Measurements from ENCODE around the gene OR51Q1.

The OR51Q1 gene

DNA sequence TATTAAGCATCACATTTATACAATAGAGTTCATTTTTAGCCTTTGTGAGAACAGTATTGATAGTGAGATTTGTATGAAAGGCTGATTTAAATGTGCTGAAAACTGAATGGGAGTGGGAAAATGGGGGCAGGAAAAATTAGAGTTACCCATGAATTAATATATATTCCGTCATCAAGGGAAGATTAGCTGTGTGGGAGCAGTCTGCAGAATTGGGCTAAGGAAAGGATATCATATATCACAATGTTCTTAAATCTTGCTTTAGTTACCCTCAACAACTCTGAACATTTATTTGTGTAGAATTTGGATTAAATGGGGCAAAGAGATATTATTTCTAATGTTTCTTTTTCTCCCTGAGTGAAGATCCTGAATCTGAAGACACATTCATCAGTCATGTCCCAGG, at the start of gene OR51Q1:
OR51Q1 (plus strand) TSS at position 301 of the 400 bp plus-strand sequence; CDS start at position 391, 90 bp downstream.
- no peak for DNase-seq (ENCODE audit: low read depth in 3 of 3)

- peak in 1 of 3 experiments; percentile 19 for DNase-seq (ENCODE audit: low read depth in 3 of 3)
Measured at GRCh38 chr11:5380740-5381342, 41.1 kb upstream of the OR51Q1 start.

DNA sequence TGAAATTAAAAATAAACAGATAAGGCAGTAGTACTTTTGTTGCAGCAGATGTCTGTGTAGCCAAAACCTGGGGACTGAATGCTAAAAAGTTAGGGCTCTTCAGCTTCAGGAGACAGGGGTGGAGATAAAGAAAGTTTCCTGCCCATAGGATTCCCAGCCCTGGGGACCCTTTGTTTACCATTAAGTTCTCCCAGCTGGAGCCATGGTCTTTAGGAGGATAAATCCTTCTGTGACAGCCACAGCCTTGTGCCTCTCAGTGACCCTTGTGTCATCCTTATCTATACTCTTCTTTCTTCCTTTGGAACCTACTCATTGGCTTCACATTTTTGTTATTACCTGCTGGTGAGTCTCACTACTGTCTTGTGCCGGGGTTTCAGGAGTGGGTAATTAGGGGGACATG, 38.3 kb upstream of the OR51Q1 start, which contains the start of gene OR51M1:
OR51M1 (plus strand) TSS at position 237 of the 400 bp plus-strand sequence. CDS start 5,587 bp downstream, outside the sequence.
- no peak for DNase-seq (ENCODE audit: low read depth in 3 of 3)

- DNase-seq (ENCODE audit: low read depth in 3 of 3), result no peak
Measured at GRCh38 chr11:5384335-5384734, 37.6 kb upstream of the OR51Q1 start.

DNA sequence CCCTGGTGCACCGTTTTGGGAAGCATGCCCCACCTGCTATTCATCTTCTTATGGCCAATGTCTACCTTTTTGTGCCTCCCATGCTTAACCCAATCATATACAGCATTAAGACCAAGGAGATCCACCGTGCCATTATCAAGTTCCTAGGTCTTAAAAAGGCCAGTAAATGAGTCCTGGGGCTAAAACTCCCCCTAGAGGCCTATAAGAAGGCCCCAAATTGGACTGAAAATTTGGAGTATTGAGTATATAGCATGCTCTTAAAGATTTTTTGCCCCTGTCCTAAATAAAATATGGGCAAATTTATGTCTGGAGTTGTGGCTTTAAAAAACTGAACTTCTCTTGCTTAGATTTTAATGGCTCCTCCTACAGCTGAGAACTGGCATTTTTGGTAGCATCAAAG, 31.7 kb upstream of the OR51Q1 start:
- no peak for DNase-seq (ENCODE audit: low read depth in 3 of 3)

DNA sequence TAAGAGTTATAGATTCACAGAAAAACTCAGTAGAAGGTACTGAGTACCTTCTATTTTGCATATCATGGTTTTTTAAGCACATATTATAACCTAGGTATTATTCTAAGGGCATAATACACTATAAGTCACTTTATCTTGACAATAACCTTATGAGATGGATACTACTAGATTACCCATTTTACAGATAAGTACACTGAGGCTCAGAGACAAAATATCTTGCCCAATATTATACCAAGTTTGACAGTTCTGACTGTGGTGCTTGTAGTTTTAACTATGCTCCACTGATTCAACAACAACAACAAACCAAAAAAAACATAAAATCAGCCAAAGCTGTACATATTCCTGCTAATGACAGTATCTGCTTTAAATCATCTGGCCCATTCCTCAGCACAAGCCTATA, 27.8 kb upstream of the OR51Q1 start:
- DNase-seq (ENCODE audit: low read depth in 3 of 3), result no peak

DNA sequence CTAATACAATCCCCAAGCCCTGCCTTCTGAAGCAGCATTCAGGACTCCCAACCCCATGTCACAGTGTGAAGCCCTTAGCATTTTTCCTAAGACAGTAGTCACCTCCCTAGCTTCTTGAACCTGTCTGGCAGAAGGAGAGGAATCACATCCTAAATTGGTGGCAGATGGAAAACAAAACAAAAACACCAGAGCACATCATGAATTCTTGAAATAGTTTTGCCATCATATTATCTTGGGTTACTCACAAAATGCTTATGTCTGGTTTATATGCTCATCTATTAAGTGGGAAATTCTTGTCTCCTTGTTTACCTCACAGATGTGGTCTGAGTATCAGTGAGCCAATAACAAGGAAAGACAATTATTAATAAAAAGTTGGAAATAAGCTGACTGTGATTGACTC, 23.0 kb upstream of the OR51Q1 start:
- DNase-seq (ENCODE audit: low read depth in 3 of 3), result no peak

DNA sequence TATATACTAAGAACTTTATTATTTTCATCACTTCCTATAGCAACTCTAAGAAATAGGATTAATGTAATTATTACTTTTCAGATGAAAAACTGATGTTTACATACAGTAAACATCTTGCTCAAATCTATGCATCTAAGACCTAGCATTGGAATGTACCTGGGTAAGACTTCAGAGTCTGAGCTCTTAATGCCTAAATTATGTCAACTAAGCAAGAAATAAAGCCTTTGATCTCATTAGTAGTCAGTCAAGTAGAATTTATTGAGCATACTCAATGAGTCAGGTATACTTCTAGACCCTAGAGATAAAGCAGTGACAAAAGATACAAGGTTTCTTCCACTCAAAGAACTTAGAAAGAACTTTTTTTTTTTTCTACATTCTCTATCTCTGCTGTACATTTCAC, 16.7 kb upstream of the OR51Q1 start:
- DNase-seq (ENCODE audit: low read depth in 3 of 3), result no peak

GRCh38 chr11:5420993-5421392, 918 bp upstream of the OR51Q1 start:
- DNase-seq (ENCODE audit: low read depth in 3 of 3), result no peak

DNA sequence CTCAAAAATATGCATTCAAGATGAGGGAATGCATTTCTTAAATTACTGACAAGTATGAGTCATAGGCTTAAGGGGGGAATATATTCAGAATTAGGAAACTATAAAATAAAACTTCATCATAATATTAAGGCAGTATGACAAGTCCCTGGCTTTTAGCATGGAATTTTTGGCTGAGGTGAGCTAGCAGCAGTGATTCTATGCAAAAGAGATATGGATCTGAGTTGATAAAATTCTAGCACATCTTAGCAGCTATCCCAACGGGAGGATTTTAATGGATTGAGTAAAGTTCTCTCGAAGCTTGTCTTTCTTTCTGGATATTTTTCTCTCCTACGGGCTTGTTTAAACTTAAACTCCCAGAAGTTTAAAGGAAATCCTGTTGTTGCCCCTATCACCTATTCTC, 1.2 kb downstream of the OR51Q1 start:
- DNase-seq (ENCODE audit: low read depth in 3 of 3), result no peak

DNA sequence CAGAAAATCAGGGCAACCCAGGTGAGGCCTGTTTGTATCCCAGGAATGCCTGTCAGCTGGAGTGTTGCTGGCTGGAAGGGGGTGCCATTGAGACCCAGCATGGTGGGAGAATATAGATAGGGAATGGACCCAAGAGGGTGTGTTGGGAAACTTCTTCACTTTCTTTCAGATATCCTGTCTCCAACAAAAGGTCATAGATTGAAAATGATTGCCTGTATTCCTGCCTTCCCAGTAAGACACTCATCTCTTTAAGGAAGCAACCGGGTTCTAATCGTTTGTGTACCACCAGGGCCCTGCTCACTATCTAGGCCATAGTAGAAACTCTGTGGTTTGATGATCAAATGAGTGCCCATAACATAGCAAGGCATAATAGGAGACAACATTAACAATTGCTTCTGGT, 19.5 kb downstream of the OR51Q1 start, which contains the start of gene OR51I1:
OR51I1 (minus strand) TSS at position 101 of the 400 bp plus-strand sequence; CDS start at position 101, 0 bp downstream.
- no peak for DNase-seq (ENCODE audit: low read depth in 3 of 3)

DNA sequence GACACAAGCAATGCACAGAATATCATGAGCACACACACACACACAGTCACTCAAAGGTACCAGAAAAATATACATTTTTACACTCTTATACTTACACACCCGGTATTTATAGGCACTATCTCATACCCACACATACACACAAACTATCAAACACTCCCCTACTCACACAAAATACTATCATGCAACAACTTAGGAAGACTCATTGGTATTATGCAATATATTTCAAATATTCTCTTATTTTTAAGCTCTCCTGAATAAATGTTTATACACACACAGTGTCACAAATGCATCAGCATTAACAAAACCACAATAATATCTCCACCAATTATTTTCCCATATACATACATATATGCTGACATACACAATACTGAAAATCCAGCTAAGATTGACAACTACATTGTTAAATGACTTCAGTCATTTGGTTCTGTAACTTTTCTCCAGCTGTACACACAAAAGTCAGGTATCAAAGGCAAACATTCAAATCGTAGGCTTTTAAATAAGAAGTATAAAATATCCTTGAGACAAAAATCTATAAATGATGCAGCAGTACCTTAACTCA, 22.0 kb downstream of the OR51Q1 start:
- DNase-seq (ENCODE audit: low read depth in 3 of 3), result no peak

DNA sequence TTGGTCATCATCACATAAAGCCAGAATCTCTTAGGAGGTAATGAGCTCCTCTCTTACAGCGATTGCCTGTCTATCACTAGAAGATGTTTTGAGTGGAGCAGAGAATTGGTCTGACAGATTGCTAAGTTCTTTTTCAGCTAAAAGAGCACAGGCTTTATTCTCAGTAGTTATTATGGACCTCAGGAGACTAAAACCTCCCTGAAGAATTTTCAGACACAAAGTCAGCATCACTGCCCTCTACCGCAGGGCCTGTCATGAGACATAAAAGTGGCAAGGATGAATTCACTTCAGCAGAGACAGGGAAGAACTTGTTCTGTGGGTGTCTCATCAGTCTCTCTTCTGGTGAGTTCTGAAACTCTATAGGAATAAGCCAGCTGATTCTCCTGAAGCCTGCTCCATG, 27.1 kb downstream of the OR51Q1 start, which contains the start of gene OR51I2:
OR51I2 (plus strand) TSS at position 301 of the 400 bp plus-strand sequence. CDS start 4,166 bp downstream, outside the sequence.
- no peak for DNase-seq (ENCODE audit: low read depth in 3 of 3)

GRCh38 chr11:5449432-5449831, 27.5 kb downstream of the OR51Q1 start:
- DNase-seq (ENCODE audit: low read depth in 3 of 3), result no peak

GRCh38 chr11:5460983-5461621, 39.2 kb downstream of the OR51Q1 start:
- no peak for DNase-seq (ENCODE audit: low read depth in 3 of 3)

GRCh38 chr11:5467527-5467926, 45.6 kb downstream of the OR51Q1 start:
- DNase-seq (ENCODE audit: low read depth in 3 of 3), result no peak

Data from stimulated activated CD4-positive, alpha-beta T cell treated with anti-CD3 and anti-CD28 coated beads, TNF-alpha, amount 100 ng/mL, for 24 hours (primary cell).